H9 (cell line): ENCODE measurements around the gene FMNL3. TPM values are rescaled to one million over a fixed set of nuclear protein-coding genes. Genes with fewer than 3 reads are reported as not detected.
A peak's percentile ranks its signal among the peaks of the same experiment; 100 is the strongest.

Experiments
- DNase-seq: peaks from one replicate; pipeline ENCODE4 v3.0.0-alpha.2; 2017
- H2AFZ ChIP-seq: one replicate; pipeline ENCODE4 v1.6.1; 2013; ENCODE audit warnings: mild to moderate bottlenecking, low read length, control low read depth, moderate library complexity
- H2AK5ac ChIP-seq: 2 replicates; pipeline ENCODE4 v1.6.1; 2013; ENCODE audit warnings: low read length, control low read depth, mixed read lengths; ENCODE audit not compliant: insufficient read length
- H2BK120ac ChIP-seq: one replicate; pipeline ENCODE4 v1.6.1; 2013; ENCODE audit warnings: low read depth, mild to moderate bottlenecking, low read length, control low read depth, inconsistent platforms; ENCODE audit not compliant: poor library complexity, severe bottlenecking
- H2BK12ac ChIP-seq: 2 replicates; pipeline ENCODE4 v1.6.1; 2013; ENCODE audit warnings: low read length, control low read depth, mixed read lengths, low read depth; ENCODE audit not compliant: insufficient read length
- H2BK15ac ChIP-seq: 2 replicates; pipeline ENCODE4 v1.6.1; 2013; ENCODE audit warnings: low read depth, low read length, control low read depth
- H2BK20ac ChIP-seq: one replicate; pipeline ENCODE4 v1.6.1; 2013; ENCODE audit warnings: low read depth, mild to moderate bottlenecking, low read length, control low read depth, inconsistent platforms; ENCODE audit not compliant: poor library complexity, severe bottlenecking
- H2BK5ac ChIP-seq: 2 replicates; pipeline ENCODE4 v1.6.1; 2013; ENCODE audit warnings: low read length, control low read depth, mixed read lengths; ENCODE audit not compliant: insufficient read length
- H3K14ac ChIP-seq: 2 replicates; pipeline ENCODE4 v1.6.1; 2013; ENCODE audit warnings: low read length, control low read depth; ENCODE audit not compliant: insufficient read depth
- H3K18ac ChIP-seq: 2 replicates; pipeline ENCODE4 v1.6.1; 2013; ENCODE audit warnings: low read depth, mild to moderate bottlenecking, mixed read lengths, low read length, control low read depth; ENCODE audit not compliant: insufficient read length
- H3K23ac ChIP-seq: 2 replicates; pipeline ENCODE4 v1.6.1; 2013; ENCODE audit warnings: low read length, control low read depth, mixed read lengths, low read depth; ENCODE audit not compliant: insufficient read length
- H3K23me2 ChIP-seq: 2 replicates; pipeline ENCODE4 v1.6.1; 2013; ENCODE audit warnings: low read depth, mild to moderate bottlenecking, mixed read lengths, low read length, control low read depth; ENCODE audit not compliant: insufficient read length, poor library complexity, severe bottlenecking
- H3K27ac ChIP-seq: 2 replicates; pipeline ENCODE4 v1.5.1; 2013; ENCODE audit warnings: low read length, control low read depth, mixed read lengths, low read depth; ENCODE audit not compliant: insufficient read length
- H3K27me3 ChIP-seq: 2 replicates; pipeline ENCODE4 v1.6.1; 2013; ENCODE audit warnings: low read length, control low read depth, inconsistent platforms; ENCODE audit not compliant: insufficient read depth
- H3K4ac ChIP-seq: 2 replicates; pipeline ENCODE4 v1.6.1; 2013; ENCODE audit warnings: low read depth, mild to moderate bottlenecking, control low read depth, inconsistent platforms, low read length, moderate library complexity
- H3K4me1 ChIP-seq: 2 replicates; pipeline ENCODE4 v1.6.1; 2013; ENCODE audit warnings: low read length, control low read depth, inconsistent platforms; ENCODE audit not compliant: insufficient read depth
- H3K4me2 ChIP-seq: 2 replicates; pipeline ENCODE4 v1.6.1; 2013; ENCODE audit warnings: low read length, control low read depth, mixed read lengths; ENCODE audit not compliant: insufficient read length, insufficient read depth
- H3K56ac ChIP-seq: 2 replicates; pipeline ENCODE4 v1.6.1; 2013; ENCODE audit warnings: low read depth, mild to moderate bottlenecking, mixed read lengths, low read length, control low read depth; ENCODE audit not compliant: insufficient read length
- H3K79me1 ChIP-seq: 2 replicates; pipeline ENCODE4 v1.6.1; 2013; ENCODE audit warnings: low read depth, mild to moderate bottlenecking, moderate library complexity, low read length, control low read depth, inconsistent platforms; ENCODE audit not compliant: insufficient read depth, poor library complexity, severe bottlenecking
- H3K79me2 ChIP-seq: 2 replicates; pipeline ENCODE4 v1.6.1; 2013; ENCODE audit warnings: low read length, control low read depth, inconsistent platforms; ENCODE audit not compliant: insufficient read depth
- H3K9ac ChIP-seq: 2 replicates; pipeline ENCODE4 v1.6.1; 2013; ENCODE audit warnings: low read length, control low read depth, mixed read lengths; ENCODE audit not compliant: insufficient read length; ENCODE audit errors: extremely low read depth
- H3K9me3 ChIP-seq: one replicate; pipeline ENCODE4 v1.6.1; 2013; ENCODE audit warnings: low read depth, low read length, inconsistent platforms; ENCODE audit not compliant: control insufficient read depth
- H3T11ph ChIP-seq: one replicate; pipeline ENCODE4 v1.6.1; 2013; ENCODE audit warnings: mild to moderate bottlenecking, low read length, control low read depth, inconsistent platforms
- H4K20me1 ChIP-seq: one replicate; pipeline ENCODE4 v1.6.1; 2013; ENCODE audit not compliant: control insufficient read depth, insufficient read length, insufficient read depth
- H4K5ac ChIP-seq: 2 replicates; pipeline ENCODE4 v1.6.1; 2013; ENCODE audit warnings: low read depth, mild to moderate bottlenecking, mixed read lengths, low read length, control low read depth; ENCODE audit not compliant: insufficient read length
- H4K8ac ChIP-seq: replicated peaks from 2 replicates; pipeline ENCODE4 v1.6.1; 2013; ENCODE audit warnings: low read length, control low read depth, mixed read lengths, low read depth; ENCODE audit not compliant: insufficient read length
- H4K91ac ChIP-seq: 2 replicates; pipeline ENCODE4 v1.6.1; 2013; ENCODE audit warnings: low read depth, mild to moderate bottlenecking, moderate library complexity, mixed read lengths, low read length, control low read depth; ENCODE audit not compliant: insufficient read length
- H3K27ac Mint-ChIP-seq, 3 experiments: 2 replicates in 2 of 3; 3 replicates in 1 of 3; pipeline ENCODE4 v1.8.0; 2020 to 2021; ENCODE audit warnings: mixed read lengths in 3 of 3, mild to moderate bottlenecking in 1 of 3, moderate library complexity in 1 of 3
- H3K27me3 Mint-ChIP-seq: 2 replicates; pipeline ENCODE4 v1.8.0; 2021; ENCODE audit warnings: low read depth, mild to moderate bottlenecking, moderate library complexity, mixed read lengths
- H3K36me3 Mint-ChIP-seq, 3 experiments: 2 replicates in 2 of 3; 3 replicates in 1 of 3; pipeline ENCODE4 v1.8.0; 2020 to 2021; ENCODE audit warnings: low read depth in 3 of 3, mixed read lengths in 3 of 3; ENCODE audit not compliant: insufficient read depth in 1 of 3
- H3K4me1 Mint-ChIP-seq, 2 experiments: 2 replicates each; pipeline ENCODE4 v1.8.0; 2020; ENCODE audit warnings: mixed read lengths in 2 of 2
- H3K4me3 Mint-ChIP-seq, 2 experiments: 2 replicates in 1 of 2; 3 replicates in 1 of 2; pipeline ENCODE4 v1.8.0; 2020 to 2021; ENCODE audit warnings: mild to moderate bottlenecking in 2 of 2, mixed read lengths in 2 of 2, moderate library complexity in 1 of 2
- H3K9me3 Mint-ChIP-seq, 2 experiments: 2 replicates in 1 of 2; 3 replicates in 1 of 2; pipeline ENCODE4 v1.8.0; 2020; ENCODE audit warnings: mild to moderate bottlenecking in 2 of 2, mixed read lengths in 2 of 2, moderate library complexity in 1 of 2
- CTCF ChIP-seq: fragments of 200-600 bp; sonication (generic); conservative IDR thresholded peaks from 3 replicates; pipeline ENCODE4 v1.8.0; 2021; ENCODE audit warnings: antibody characterized with exemption, mild to moderate bottlenecking
- WGBS: extraction: QIAGEN DNeasy Blood & Tissue Kit; methylation state at CpG from one replicate; pipeline ENCODE4 v1.1.7; 2013; ENCODE audit warnings: missing lambda C conversion rate, low lambda C conversion rate, mixed read lengths; ENCODE audit not compliant: insufficient read length; ENCODE audit errors: extremely low coverage; 5-methylcytosine and 5-hydroxymethylcytosine counted together
- total RNA-seq: library from RNA; stranded (reverse); gene quantifications from 2 replicates; pipeline ENCODE4 v1.2.1, GENCODE V29; 2021

Gene FMNL3
- total RNA-seq, 1 experiment from 2014 or later = 22.8 TPM

- no peak overlapping the region for H3K4me3 Mint-ChIP-seq
- Histone ChIP-seq H3K4me1 (no peaks in the 10 kb centered on the region), H2AFZ (no peak overlapping the region), H4K5ac (no peak overlapping the region), H3K27me3 (no peaks in the 10 kb centered on the region), H2BK5ac (no peak overlapping the region), H3K79me2 (no peaks in the 10 kb centered on the region), H2BK20ac (no peak overlapping the region), H2AK5ac (no peak overlapping the region), H4K20me1 (no peaks in the 10 kb centered on the region), H3K14ac (no peak overlapping the region), H3K4ac (no peak overlapping the region), H2BK12ac (no peak overlapping the region), H3K23ac (no peak overlapping the region), H3K23me2 (no peaks in the 10 kb centered on the region), H2BK15ac (no peak overlapping the region), H3K27ac (no peak overlapping the region), H3T11ph (no peak overlapping the region), H3K18ac (no peak overlapping the region), H3K79me1 (no peaks in the 10 kb centered on the region), H2BK120ac (no peak overlapping the region), H3K9me3 (no peaks in the 10 kb centered on the region), H3K56ac (no peak overlapping the region), H4K91ac (no peak overlapping the region), H4K8ac (no peak overlapping the region), H3K9ac (no peak overlapping the region), H3K4me2 (no peak overlapping the region)
- no peaks in the 10 kb centered on the region for H3K27me3 Mint-ChIP-seq
- peaks cover 6 to 15% (median 9%) of the 10 kb centered on the region in 3 experiments; a peak in 4 of 7 replicates for H3K36me3 Mint-ChIP-seq
- no peak for TF ChIP-seq CTCF
- peak overlapping the region in 1 of 3 experiments; percentile 68; a peak in 1 of 7 replicates for H3K27ac Mint-ChIP-seq
- peak; percentile 24 for DNase-seq
- H3K9me3 Mint-ChIP-seq = no peaks in the 10 kb centered on the region
- peaks cover 3 to 4% of the 10 kb centered on the region in 2 experiments; a peak in 2 of 4 replicates for H3K4me1 Mint-ChIP-seq
- no CpG with 5 or more reads among the region's 7 CpGs for WGBS
Observed at GRCh38 chr12:49588281-49588680, 118.9 kb downstream of the FMNL3 start.
